HepG2 (cell line): ENCODE data around the gene CHRNG. TPM values are rescaled to one million over a fixed set of nuclear protein-coding genes. Genes with fewer than 3 reads are reported as not detected.

Experiments used
- ATF6 ChIP-seq: sonication (generic); formaldehyde crosslinking; conservative IDR thresholded peaks from 2 replicates; pipeline ENCODE4 v1.4.0; 2020; ENCODE audit warnings: missing genetic modification reagents
- DZIP1 ChIP-seq: sonication (generic); formaldehyde crosslinking; IDR thresholded peaks from 2 replicates; pipeline ENCODE4 v1.5.0; 2020; ENCODE audit warnings: mild to moderate bottlenecking, missing genetic modification reagents
- HNF4A ChIP-seq: sonication (generic); formaldehyde crosslinking; IDR thresholded peaks from 2 replicates; pipeline ENCODE4 v1.4.0; 2020; ENCODE audit warnings: missing genetic modification reagents
- HNRNPL ChIP-seq: fragments of 200-400 bp; formaldehyde crosslinking; IDR thresholded peaks from 2 replicates; pipeline ENCODE4 v1.6.1; 2017; ENCODE audit warnings: mild to moderate bottlenecking, low read depth, low read length
- NCOA1 ChIP-seq: sonication (generic); formaldehyde crosslinking; IDR thresholded peaks from 2 replicates; pipeline ENCODE4 v1.9.0; 2021; ENCODE audit warnings: missing genetic modification reagents
- NFE2L1 ChIP-seq: sonication (generic); formaldehyde crosslinking; IDR thresholded peaks from 2 replicates; pipeline ENCODE4 v1.4.0; 2020; ENCODE audit warnings: missing genetic modification reagents, mild to moderate bottlenecking, borderline replicate concordance
- SETDB1 ChIP-seq: sonication (generic); formaldehyde crosslinking; IDR thresholded peaks from 2 replicates; pipeline ENCODE4 v1.5.1; 2020; ENCODE audit warnings: missing genetic modification reagents, mild to moderate bottlenecking, borderline replicate concordance
- SIX4 ChIP-seq: sonication (generic); formaldehyde crosslinking; IDR thresholded peaks from 2 replicates; pipeline ENCODE4 v1.4.0; 2020; ENCODE audit warnings: missing genetic modification reagents
- ZFP91 ChIP-seq: sonication (generic); formaldehyde crosslinking; IDR thresholded peaks from 2 replicates; pipeline ENCODE4 v1.9.0; 2022; ENCODE audit warnings: missing genetic modification reagents, mild to moderate bottlenecking, borderline replicate concordance
- ZNF225 ChIP-seq: sonication (generic); formaldehyde crosslinking; IDR thresholded peaks from 2 replicates; pipeline ENCODE4 v1.4.0; 2020; ENCODE audit warnings: mild to moderate bottlenecking, missing genetic modification reagents
- ZNF556 ChIP-seq: sonication (generic); formaldehyde crosslinking; IDR thresholded peaks from 2 replicates; pipeline ENCODE4 v1.4.0; 2020; ENCODE audit warnings: mild to moderate bottlenecking, missing genetic modification reagents, borderline replicate concordance
- ZNF564 ChIP-seq: sonication (generic); formaldehyde crosslinking; IDR thresholded peaks from 2 replicates; pipeline ENCODE4 v1.8.1; 2023; ENCODE audit warnings: mild to moderate bottlenecking, missing genetic modification reagents
- ZNF567 ChIP-seq: sonication (generic); formaldehyde crosslinking; IDR thresholded peaks from 2 replicates; pipeline ENCODE4 v1.8.1; 2023; ENCODE audit warnings: mild to moderate bottlenecking, missing genetic modification reagents, borderline replicate concordance
- ZNF724P ChIP-seq: sonication (generic); formaldehyde crosslinking; IDR thresholded peaks from 2 replicates; pipeline ENCODE4 v1.8.0; 2022; ENCODE audit warnings: missing genetic modification reagents, borderline replicate concordance
- ZNF75D ChIP-seq: sonication (generic); formaldehyde crosslinking; IDR thresholded peaks from 2 replicates; pipeline ENCODE4 v1.8.1; 2023; ENCODE audit warnings: missing genetic modification reagents, mild to moderate bottlenecking, borderline replicate concordance
- polyA plus RNA-seq, 8 experiments: library from polyadenylated mRNA; depleted of rRNA in 3 of 8; stranded (reverse) in 7 of 8; unstranded in 1 of 8; fragments of >200 nt; fragmentation: Illumina TruSeq in 4 of 8; extraction: Trizol in 4 of 8; gene quantifications; 2 replicates each; pipeline versions ENCODE4 v1.2.1 to v1.2.3, GENCODE V29; 2011 to 2016; ENCODE audit warnings: low read depth in 4 of 8, missing spikeins in 1 of 8, mixed read lengths in 1 of 8; ENCODE audit not compliant: insufficient read depth in 1 of 8
- total RNA-seq, 5 experiments: library from RNA; depleted of rRNA; stranded (reverse); fragments of >200 nt; fragmentation: Illumina TruSeq; extraction: Trizol; gene quantifications; 2 replicates each; pipeline ENCODE4 v1.2.3, GENCODE V29; 2016; ENCODE audit warnings: low read depth in 1 of 5
- TF ChIP-seq, protein P1 (sequence below): sonication (generic); formaldehyde crosslinking; IDR thresholded peaks from 2 replicates; pipeline ENCODE4 v1.4.0; 2020; ENCODE audit warnings: mild to moderate bottlenecking, low read depth, missing genetic modification reagents
- TF ChIP-seq, protein P2 (sequence below): conservative IDR thresholded peaks from 2 replicates; pipeline ENCODE4 v1.6.1; 2018; ENCODE audit warnings: missing genetic modification reagents

Gene CHRNG
- total and polyA plus RNA-seq, 2 of the 13 experiments (the other 11 are each of a cell fraction or from before 2014, with no cell fraction given) = not detected

DNA sequence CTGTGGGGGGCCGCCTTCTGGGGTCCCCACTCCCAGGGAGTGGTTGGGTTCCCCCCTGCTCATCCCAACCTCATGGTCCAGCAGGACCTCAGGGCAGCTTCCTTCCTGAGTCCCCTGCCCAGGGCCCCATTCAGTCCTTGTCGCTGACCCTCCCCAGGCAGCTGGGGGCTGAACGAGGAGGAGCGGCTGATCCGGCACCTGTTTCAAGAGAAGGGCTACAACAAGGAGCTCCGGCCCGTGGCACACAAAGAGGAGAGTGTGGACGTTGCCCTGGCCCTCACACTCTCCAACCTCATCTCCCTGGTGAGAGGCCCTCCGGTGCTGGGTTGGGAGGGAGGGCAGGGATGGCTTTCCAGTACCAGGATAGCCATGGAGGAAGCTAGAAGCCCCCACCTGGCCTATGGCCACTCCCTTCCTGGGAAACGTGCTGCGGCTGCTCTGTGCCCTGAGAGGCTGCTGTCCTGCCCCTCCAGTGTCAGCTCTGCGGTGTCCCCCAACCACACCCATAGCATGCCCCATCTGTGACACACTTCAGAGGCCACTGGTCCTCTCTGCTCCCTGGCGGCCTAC is 13.0 kb upstream of the CHRNG start (continued):
- 0 out of 2 replicates have a peak, but pooled peaks have one; percentile 26 for TF ChIP-seq ZNF556 (CRISPR knock-in tag)
- TF ChIP-seq ZNF225 = 0 out of 2 replicates have a peak, but pooled peaks have one; percentile 49
- TF ChIP-seq NCOA1 (CRISPR knock-in tag) = no peak
- peak; percentile 20; the same call in 1 of the 2 replicates for TF ChIP-seq ZFP91 (CRISPR knock-in tag)
- TF ChIP-seq ZNF75D (CRISPR knock-in tag) = no peak
- no peak for TF ChIP-seq SETDB1 (CRISPR knock-in tag)
- TF ChIP-seq HNF4A (CRISPR knock-in tag) = no peak
- 0 out of 2 replicates have a peak, but pooled peaks have one; percentile 42 for TF ChIP-seq NFE2L1 (CRISPR knock-in tag)
- no peak for TF ChIP-seq ZNF724P (CRISPR knock-in tag)
- TF ChIP-seq ATF6 (CRISPR knock-in tag) = no peak
- TF ChIP-seq SIX4 (CRISPR knock-in tag) = no peak
- TF ChIP-seq HNRNPL = 0 out of 2 replicates have a peak, but pooled peaks have one; percentile 50
- no peak for TF ChIP-seq ZNF564
- TF ChIP-seq ZNF567 (CRISPR knock-in tag) = 0 out of 2 replicates have a peak, but pooled peaks have one; percentile 45
- TF ChIP-seq, protein P1, sequence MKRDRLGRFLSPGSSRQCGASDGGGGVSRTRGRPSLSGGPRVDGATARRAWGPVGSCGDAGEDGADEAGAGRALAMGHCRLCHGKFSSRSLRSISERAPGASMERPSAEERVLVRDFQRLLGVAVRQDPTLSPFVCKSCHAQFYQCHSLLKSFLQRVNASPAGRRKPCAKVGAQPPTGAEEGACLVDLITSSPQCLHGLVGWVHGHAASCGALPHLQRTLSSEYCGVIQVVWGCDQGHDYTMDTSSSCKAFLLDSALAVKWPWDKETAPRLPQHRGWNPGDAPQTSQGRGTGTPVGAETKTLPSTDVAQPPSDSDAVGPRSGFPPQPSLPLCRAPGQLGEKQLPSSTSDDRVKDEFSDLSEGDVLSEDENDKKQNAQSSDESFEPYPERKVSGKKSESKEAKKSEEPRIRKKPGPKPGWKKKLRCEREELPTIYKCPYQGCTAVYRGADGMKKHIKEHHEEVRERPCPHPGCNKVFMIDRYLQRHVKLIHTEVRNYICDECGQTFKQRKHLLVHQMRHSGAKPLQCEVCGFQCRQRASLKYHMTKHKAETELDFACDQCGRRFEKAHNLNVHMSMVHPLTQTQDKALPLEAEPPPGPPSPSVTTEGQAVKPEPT (CRISPR knock-in tag) = 0 out of 2 replicates have a peak, but pooled peaks have one; percentile 24
- no peak for TF ChIP-seq DZIP1 (CRISPR knock-in tag)
- TF ChIP-seq, protein P2, sequence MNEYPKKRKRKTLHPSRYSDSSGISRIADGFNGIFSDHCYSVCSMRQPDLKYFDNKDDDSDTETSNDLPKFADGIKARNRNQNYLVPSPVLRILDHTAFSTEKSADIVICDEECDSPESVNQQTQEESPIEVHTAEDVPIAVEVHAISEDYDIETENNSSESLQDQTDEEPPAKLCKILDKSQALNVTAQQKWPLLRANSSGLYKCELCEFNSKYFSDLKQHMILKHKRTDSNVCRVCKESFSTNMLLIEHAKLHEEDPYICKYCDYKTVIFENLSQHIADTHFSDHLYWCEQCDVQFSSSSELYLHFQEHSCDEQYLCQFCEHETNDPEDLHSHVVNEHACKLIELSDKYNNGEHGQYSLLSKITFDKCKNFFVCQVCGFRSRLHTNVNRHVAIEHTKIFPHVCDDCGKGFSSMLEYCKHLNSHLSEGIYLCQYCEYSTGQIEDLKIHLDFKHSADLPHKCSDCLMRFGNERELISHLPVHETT (CRISPR knock-in tag) = no peak
